A549 treated with GW870086 at 1 μM for 4 hours (cell line): ENCODE measurements around the gene PGAM5. TPM values are rescaled to one million over a fixed set of nuclear protein-coding genes. Genes with fewer than 3 reads are reported as not detected.

Source experiments
- total RNA-seq: library from RNA; stranded (reverse); fragments of 200-300 nt; extraction: Qiagen RNA extraction; gene quantifications from 5 replicates; pipeline ENCODE4 v1.2.3, GENCODE V29; 2022; ENCODE audit warnings: low read depth

PGAM5 gene
- total RNA-seq, result 40.9 to 61.2 TPM (median 56.3 TPM) in 5 replicates

GRCh38 chr12:132710405-132711079 lies at the start of gene PGAM5:
TSS of gene PGAM5 (plus strand) at chr12:132710842. CDS start at chr12:132710877, 35 bp downstream.

GRCh38 chr12:132687211-132688164 lies 23.2 kb upstream of the PGAM5 start, which contains the start of the genes POLE and PXMP2:
TSS of gene POLE (minus strand) at chr12:132687342. CDS start at chr12:132687315, 27 bp downstream.
TSS of gene PXMP2 (plus strand) at chr12:132687587. CDS start at chr12:132687671, 84 bp downstream.

GRCh38 chr12:132761032-132761920 lies 50.6 kb downstream of the PGAM5 start, which contains the start of gene ANKLE2:
TSS of gene ANKLE2 (minus strand) at chr12:132761832. CDS start at chr12:132761798, 34 bp downstream.

Other genes with a start within 250 kb of the PGAM5 start
- 62.2 to 94.9 TPM (median 92.4 TPM) in 5 replicates for gene FBRSL1, start 220.7 kb upstream of the PGAM5 start, total RNA-seq
- gene LRCOL1, start 100.3 kb upstream of the PGAM5 start, total RNA-seq, result not detected in 5 replicates
- gene P2RX2, start 92.1 kb upstream of the PGAM5 start, total RNA-seq, result 0.12 TPM in 1 of 5 replicates, not detected in the others
- 42.9 to 46.7 TPM (median 44.0 TPM) in 5 replicates for gene POLE, start 23.5 kb upstream of the PGAM5 start, total RNA-seq
- 21.1 to 33.0 TPM (median 30.6 TPM) in 5 replicates for gene PXMP2, start 23.3 kb upstream of the PGAM5 start, total RNA-seq
- gene ANKLE2, start 51.0 kb downstream of the PGAM5 start, total RNA-seq, result 65.2 to 77.9 TPM (median 74.1 TPM) in 5 replicates
- gene GOLGA3, start 118.0 kb downstream of the PGAM5 start, total RNA-seq, result 16.8 to 25.5 TPM (median 21.4 TPM) in 5 replicates
- 19.7 to 24.4 TPM (median 22.6 TPM) in 5 replicates for gene CHFR, start 176.8 kb downstream of the PGAM5 start, total RNA-seq
- 2.6 to 3.6 TPM (median 3.2 TPM) in 5 replicates for gene ZNF605, start 245.5 kb downstream of the PGAM5 start, total RNA-seq